ENCODE measurements around the gene GFI1. TPM values are rescaled to one million over a fixed set of nuclear protein-coding genes. Genes with fewer than 3 reads are reported as not detected.

The GFI1 gene
- total and polyA plus RNA-seq, 11 donors = 0.04 to 0.93 (median 0.16) TPM; not detected in 2

DNA sequence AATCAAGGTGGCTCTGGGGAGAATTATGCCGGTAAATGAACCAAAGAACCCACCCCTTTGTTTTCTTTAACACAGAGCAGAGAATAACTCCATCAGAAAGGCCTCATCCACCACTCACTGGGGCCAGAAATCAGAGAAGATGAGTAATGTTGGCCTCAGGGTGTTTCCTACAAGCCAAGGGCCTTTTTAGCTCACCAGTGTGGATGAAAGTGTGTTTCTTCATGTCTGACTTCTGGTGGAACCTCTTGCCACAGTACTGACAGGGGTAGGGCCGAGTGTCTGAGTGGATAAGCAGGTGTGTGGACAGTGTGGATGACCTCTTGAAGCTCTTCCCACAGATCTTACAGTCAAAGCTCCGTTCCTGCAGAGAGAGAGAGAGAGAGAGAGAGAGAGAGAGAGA, 8.3 kb downstream of the GFI1 start:
- no peak for DNase-seq
- Histone ChIP-seq H3K4me3 (no peak overlapping the region), H3K4me1 (peaks cover 12 to 33% (median 25%) of the 10 kb centered on the region in 12 donors), H3K27ac (no peak overlapping the region), H3K36me3 (no peaks in the 10 kb centered on the region), H3K9me3 (no peaks in the 10 kb centered on the region), H3K27me3 (peaks cover 28 to 57% (median 40%) of the 10 kb centered on the region in 9 donors)
- intact Hi-C loops (cut with DNase I) = no loop called here
- ATAC-seq = no peak
- TF ChIP-seq POLR2A (IDR thresholded peaks at IDR 0.05) = no peak
- TF ChIP-seq, protein P1, sequence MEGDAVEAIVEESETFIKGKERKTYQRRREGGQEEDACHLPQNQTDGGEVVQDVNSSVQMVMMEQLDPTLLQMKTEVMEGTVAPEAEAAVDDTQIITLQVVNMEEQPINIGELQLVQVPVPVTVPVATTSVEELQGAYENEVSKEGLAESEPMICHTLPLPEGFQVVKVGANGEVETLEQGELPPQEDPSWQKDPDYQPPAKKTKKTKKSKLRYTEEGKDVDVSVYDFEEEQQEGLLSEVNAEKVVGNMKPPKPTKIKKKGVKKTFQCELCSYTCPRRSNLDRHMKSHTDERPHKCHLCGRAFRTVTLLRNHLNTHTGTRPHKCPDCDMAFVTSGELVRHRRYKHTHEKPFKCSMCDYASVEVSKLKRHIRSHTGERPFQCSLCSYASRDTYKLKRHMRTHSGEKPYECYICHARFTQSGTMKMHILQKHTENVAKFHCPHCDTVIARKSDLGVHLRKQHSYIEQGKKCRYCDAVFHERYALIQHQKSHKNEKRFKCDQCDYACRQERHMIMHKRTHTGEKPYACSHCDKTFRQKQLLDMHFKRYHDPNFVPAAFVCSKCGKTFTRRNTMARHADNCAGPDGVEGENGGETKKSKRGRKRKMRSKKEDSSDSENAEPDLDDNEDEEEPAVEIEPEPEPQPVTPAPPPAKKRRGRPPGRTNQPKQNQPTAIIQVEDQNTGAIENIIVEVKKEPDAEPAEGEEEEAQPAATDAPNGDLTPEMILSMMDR (IDR thresholded peaks at IDR 0.05) = no peak
- WGBS, 4 donors = 73 to 85% (median 84%) methylated on average over 3 of the region's 3 CpGs

DNA sequence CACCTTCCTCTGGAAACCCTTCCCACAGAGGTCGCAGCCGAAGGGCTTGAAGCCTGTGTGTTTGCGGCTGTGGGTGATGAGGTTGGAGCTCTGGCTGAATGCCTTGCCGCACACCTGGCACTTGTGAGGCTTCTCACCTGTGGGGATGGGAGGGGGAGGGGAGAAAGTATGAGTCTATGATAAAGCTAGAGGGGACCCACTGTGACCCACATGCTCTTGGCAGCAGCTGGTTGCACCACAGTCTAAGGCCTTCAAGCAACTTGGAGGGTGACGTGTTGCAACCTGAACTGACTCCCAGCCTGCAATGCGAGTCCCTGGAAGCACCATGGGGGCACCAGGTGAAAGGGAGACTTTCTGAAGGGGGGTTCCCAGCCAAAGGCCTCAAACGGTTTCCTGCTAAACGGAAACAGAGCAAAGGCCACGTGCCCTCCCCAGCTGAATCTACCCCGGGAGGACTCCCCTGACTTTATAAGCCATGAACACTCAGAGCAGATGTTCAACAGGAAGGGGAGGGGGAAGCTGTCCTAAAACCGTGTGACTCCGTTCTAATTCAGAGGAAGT, 10.6 kb downstream of the GFI1 start:
- WGBS, 4 donors = 51 to 59% (median 53%) methylated on average over 12 of the region's 12 CpGs
- DNase-seq = no peak
- intact Hi-C loops (cut with DNase I) = no loop called here

DNA sequence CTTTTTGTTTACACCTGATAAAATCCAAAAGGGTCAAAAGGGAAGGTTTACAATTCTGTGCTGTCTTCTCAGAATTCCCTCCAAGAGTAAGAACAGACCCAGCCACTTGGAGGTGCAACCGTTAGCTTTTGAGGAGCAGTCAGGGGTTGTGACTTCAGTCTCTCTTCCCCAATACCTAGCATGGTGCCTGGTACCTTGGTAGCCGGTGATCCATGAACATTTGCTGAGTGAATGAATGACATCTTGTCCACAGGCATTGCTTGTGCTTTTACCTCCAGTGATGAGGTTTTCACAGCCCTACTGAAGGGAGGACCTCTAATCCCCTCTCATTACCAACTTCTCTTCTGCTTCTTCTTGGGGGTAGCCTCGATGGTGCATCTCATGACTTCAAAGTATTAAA, 11.7 kb downstream of the GFI1 start:
- DNase-seq (no peak), ATAC-seq (no peak)
- no peak overlapping the region for H3K27ac ChIP-seq
- intact Hi-C loops (cut with DNase I) = no loop called here
- no peaks in the 10 kb centered on the region for H3K36me3 ChIP-seq
- TF ChIP-seq POLR2A (IDR thresholded peaks at IDR 0.05) = no peak
- TF ChIP-seq, protein P1 (IDR thresholded peaks at IDR 0.05) = no peak
- peaks cover 0 to 4% (median 0%) of the 10 kb centered on the region in 12 donors for H3K4me1 ChIP-seq
- no peak overlapping the region for H3K4me3 ChIP-seq
- H3K9me3 ChIP-seq = no peaks in the 10 kb centered on the region
- WGBS, 4 donors = 80 to 88% (median 84%) methylated on average over 3 of the region's 3 CpGs
- H3K27me3 ChIP-seq = peaks cover 0 to 23% (median 9%) of the 10 kb centered on the region in 9 donors

More for the DNA sequence above, 10.6 kb downstream of the GFI1 start:
- no peaks in the 10 kb centered on the region for H3K9me3 ChIP-seq
- TF ChIP-seq, protein P1 (IDR thresholded peaks at IDR 0.05) = no peak
- no peak for TF ChIP-seq POLR2A (IDR thresholded peaks at IDR 0.05)
- no peak overlapping the region for H3K27ac ChIP-seq
- peaks cover 2 to 11% (median 5%) of the 10 kb centered on the region in 12 donors for H3K4me1 ChIP-seq
- no peak for ATAC-seq
- peaks cover 9 to 35% (median 18%) of the 10 kb centered on the region in 9 donors for H3K27me3 ChIP-seq
- H3K36me3 ChIP-seq = no peaks in the 10 kb centered on the region
- H3K4me3 ChIP-seq = no peak overlapping the region

DNA sequence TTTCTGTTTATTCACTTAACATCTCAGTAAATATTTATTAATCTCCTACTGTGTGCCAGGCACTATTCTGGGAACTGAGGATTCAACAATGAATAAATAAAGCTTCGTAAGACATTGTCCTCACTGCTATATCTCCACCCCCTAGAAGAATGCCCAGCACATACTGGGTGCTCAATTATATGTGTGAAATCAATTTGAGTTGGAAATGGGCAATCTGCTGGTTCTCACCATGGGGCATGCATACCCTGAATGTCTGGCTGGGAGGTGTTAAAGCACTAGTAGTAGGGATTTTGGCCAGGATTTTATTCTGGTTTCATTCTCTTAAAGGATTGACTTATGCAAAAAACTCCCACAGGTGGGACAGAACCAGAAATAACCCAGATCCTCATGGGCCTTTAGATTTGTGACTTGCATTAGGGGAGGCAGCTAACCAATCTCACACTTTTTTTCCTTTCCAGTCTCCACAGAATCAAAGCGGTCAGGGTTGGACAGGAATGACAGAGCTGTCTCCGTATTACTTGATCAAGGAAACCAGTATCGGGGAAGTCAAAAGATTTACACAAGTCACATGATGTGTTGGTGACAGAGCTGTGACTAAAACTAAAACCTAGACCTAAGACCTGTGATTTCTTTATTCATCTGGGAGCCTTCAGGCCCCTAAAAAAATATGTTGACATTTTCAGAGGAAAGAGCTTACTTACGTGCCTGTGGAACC, 12.8 kb downstream of the GFI1 start:
- ATAC-seq = no peak
- TF ChIP-seq, protein P1 (IDR thresholded peaks at IDR 0.05) = no peak
- no peak for TF ChIP-seq POLR2A (IDR thresholded peaks at IDR 0.05)
- H3K4me3 ChIP-seq = no peak overlapping the region
- no peaks in the 10 kb centered on the region for H3K36me3 ChIP-seq
- no peaks in the 10 kb centered on the region for H3K9me3 ChIP-seq
- H3K4me1 ChIP-seq = peaks cover 0 to 4% (median 0%) of the 10 kb centered on the region in 12 donors
- WGBS, 4 donors = 83 to 87% (median 84%) methylated on average over 5 of the region's 5 CpGs
- H3K27me3 ChIP-seq = peaks cover 0 to 13% (median 0%) of the 10 kb centered on the region in 9 donors
- no peak for DNase-seq
- intact Hi-C loops (cut with DNase I) = no loop called here
- no peak overlapping the region for H3K27ac ChIP-seq

Measured in heart left ventricle (tissue), 16 donors.